ENCODE data around the gene CEP104. TPM values are rescaled to one million over a fixed set of nuclear protein-coding genes. Genes with fewer than 3 reads are reported as not detected.

The CEP104 gene
- polyA plus RNA-seq, 1 of the 3 experiments (the other 2 are of a cell fraction): 19.2 TPM

GRCh38 chr1:3847081-3847480 lies 9.9 kb downstream of the CEP104 start (continued):
- no peak for TF ChIP-seq USF2 (IDR thresholded peaks at IDR 0.05; ENCODE audit: borderline replicate concordance, low read depth, low read length)
- no peak for TF ChIP-seq FOSL2 (IDR thresholded peaks at IDR 0.05; ENCODE audit: borderline replicate concordance, low read depth)
- no peak for TF ChIP-seq TAF1 (IDR thresholded peaks at IDR 0.05; ENCODE audit: borderline replicate concordance, low read depth, low read length)
- no peak for TF ChIP-seq RCOR1 (IDR thresholded peaks at IDR 0.05; ENCODE audit: low read length)
- no peak for TF ChIP-seq JUND (IDR thresholded peaks at IDR 0.05)
- TF ChIP-seq EZH2phosphoT487 (IDR thresholded peaks at IDR 0.05; ENCODE audit: borderline replicate concordance, low read depth): no peak
- TF ChIP-seq NFIC (IDR thresholded peaks at IDR 0.05; ENCODE audit: borderline replicate concordance): no peak
- no peak for TF ChIP-seq EP300 (IDR thresholded peaks at IDR 0.05; ENCODE audit: borderline replicate concordance in 1 of 2, low read depth in 1 of 2, low read length in 1 of 2)
- no peak for TF ChIP-seq POLR2AphosphoS5 (IDR thresholded peaks at IDR 0.05; ENCODE audit: low read depth, low read length)
- TF ChIP-seq ZBTB33 (IDR thresholded peaks at IDR 0.05; ENCODE audit: borderline replicate concordance, low read depth): no peak

- Histone ChIP-seq H3K36me3 (replicated peaks in 1 of 2; ENCODE audit: control insufficient read depth in 1 of 2, insufficient read depth in 2 of 2, low read length in 1 of 2) (peaks cover 18 to 44% of the 10 kb centered on the region in 2 experiments), H3K4me2 (no peak overlapping the region), H4K20me1 (ENCODE audit: insufficient read depth) (no peaks in the 10 kb centered on the region), H3K4me1 (ENCODE audit: control insufficient read depth in 1 of 2, insufficient read depth in 2 of 2, low read depth in 1 of 2, low read length in 1 of 2) (no peaks in the 10 kb centered on the region), H3K27ac (ENCODE audit: low read depth in 2 of 2, low read length in 1 of 2) (no peak overlapping the region), H3K9me2 (no peaks in the 10 kb centered on the region), H3K9ac (no peak overlapping the region), H3K79me2 (ENCODE audit: insufficient read depth) (no peaks in the 10 kb centered on the region), H3K27me3 (ENCODE audit: insufficient read depth) (no peaks in the 10 kb centered on the region), H3K9me3 (no peaks in the 10 kb centered on the region), H3F3A (replicated peaks; ENCODE audit: insufficient read depth) (no peaks in the 10 kb centered on the region), H3K4me3 (ENCODE audit: low read depth in 2 of 2, low read length in 1 of 2) (no peak overlapping the region), H2AFZ (ENCODE audit: low read depth) (no peak overlapping the region)
- 96% methylated on average over 3 of the region's 3 CpGs for WGBS (ENCODE audit: low lambda C conversion rate)
- TF ChIP-seq MEF2A (IDR thresholded peaks at IDR 0.05; ENCODE audit: borderline replicate concordance, low read depth) (no peak), SIN3A (IDR thresholded peaks at IDR 0.05; ENCODE audit: borderline replicate concordance, low read depth, low read length) (no peak), FOXM1 (IDR thresholded peaks at IDR 0.05; ENCODE audit: low read depth) (no peak), REST (IDR thresholded peaks at IDR 0.05; ENCODE audit: low read depth, low read length) (no peak)
- POLR2A ChIA-PET: no interaction called here
- DNase-seq: no peak
- CTCF ChIA-PET: interaction anchor here (1.0 to 1.9 kb wide), 2 partner anchors 10 to 15 kb away, joined by 3 to 6 read pairs; partner anchors contain the start of gene CEP104
Measured at GRCh38 chr1:3846541-3846940, 10.5 kb downstream of the CEP104 start.

Data from SK-N-SH (cell line).